Measurements from ENCODE around the gene KMT2B. TPM values are rescaled to one million over a fixed set of nuclear protein-coding genes. Genes with fewer than 3 reads are reported as not detected.

The KMT2B gene
- total and polyA plus RNA-seq, 5 donors = 13.8 to 19.1 (median 16.8) TPM

DNA sequence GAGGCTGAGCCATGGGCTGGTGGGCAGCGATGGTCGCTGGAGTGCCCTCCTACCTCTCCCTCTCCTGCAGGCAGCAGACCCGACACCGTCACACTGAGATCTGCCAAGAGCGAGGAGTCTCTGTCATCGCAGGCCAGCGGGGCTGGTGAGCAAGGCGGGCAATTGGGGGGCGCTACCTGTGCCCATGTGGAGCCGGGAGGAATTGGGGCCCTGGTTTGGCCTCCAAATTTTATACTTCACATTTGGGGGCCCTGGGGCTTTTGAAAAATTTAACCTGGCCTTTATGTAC, 67.5 kb downstream of the KMT2B start:
- no peak overlapping the region for H3K27ac ChIP-seq (ENCODE audit: low read length)
- ATAC-seq (no peak), DNase-seq (no peak)
- 89% methylated on average over 10 of the region's 10 CpGs for WGBS
- H3K9me3 ChIP-seq (ENCODE audit: control insufficient read depth, low read length) = no peaks in the 10 kb centered on the region
- no peaks in the 10 kb centered on the region for H3K4me1 ChIP-seq (ENCODE audit: control insufficient read depth, insufficient read depth, low read length)
- no peak overlapping the region for H3K4me3 ChIP-seq (ENCODE audit: low read length)
- H3K27me3 ChIP-seq (ENCODE audit: control insufficient read depth, insufficient read depth) = no peaks in the 10 kb centered on the region
- intact Hi-C loops (cut with DNase I) = no loop called here

DNA sequence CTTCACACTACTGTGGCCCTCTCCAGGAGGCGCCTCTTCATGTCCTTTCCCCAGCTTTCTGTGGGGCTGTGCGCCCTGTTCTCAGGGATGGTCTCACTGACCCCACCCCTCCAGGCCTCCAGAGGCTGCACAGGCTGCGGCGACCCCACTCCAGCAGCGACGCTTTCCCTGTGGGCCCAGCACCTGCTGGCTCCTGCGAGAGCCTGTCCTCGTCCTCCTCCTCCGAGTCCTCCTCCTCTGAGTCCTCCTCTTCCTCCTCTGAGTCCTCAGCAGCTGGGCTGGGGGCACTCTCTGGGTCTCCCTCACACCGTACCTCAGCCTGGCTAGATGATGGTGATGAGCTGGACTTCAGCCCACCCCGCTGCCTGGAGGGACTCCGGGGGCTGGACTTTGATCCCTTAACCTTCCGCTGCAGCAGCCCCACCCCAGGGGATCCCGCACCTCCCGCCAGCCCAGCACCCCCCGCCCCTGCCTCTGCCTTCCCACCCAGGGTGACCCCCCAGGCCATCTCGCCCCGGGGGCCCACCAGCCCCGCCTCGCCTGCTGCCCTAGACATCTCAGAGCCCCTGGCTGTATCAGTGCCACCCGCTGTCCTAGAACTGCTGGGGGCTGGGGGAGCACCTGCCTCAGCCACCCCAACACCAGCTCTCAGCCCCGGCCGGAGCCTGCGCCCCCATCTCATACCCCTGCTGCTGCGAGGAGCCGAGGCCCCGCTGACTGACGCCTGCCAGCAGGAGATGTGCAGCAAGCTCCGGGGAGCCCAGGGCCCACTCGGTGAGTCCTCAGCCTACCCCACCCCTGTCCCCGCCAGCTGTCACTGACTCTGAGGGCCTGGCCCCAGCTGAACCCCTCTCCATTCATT, 68.7 kb downstream of the KMT2B start:
- no peaks in the 10 kb centered on the region for H3K27me3 ChIP-seq (ENCODE audit: control insufficient read depth, insufficient read depth)

DNA sequence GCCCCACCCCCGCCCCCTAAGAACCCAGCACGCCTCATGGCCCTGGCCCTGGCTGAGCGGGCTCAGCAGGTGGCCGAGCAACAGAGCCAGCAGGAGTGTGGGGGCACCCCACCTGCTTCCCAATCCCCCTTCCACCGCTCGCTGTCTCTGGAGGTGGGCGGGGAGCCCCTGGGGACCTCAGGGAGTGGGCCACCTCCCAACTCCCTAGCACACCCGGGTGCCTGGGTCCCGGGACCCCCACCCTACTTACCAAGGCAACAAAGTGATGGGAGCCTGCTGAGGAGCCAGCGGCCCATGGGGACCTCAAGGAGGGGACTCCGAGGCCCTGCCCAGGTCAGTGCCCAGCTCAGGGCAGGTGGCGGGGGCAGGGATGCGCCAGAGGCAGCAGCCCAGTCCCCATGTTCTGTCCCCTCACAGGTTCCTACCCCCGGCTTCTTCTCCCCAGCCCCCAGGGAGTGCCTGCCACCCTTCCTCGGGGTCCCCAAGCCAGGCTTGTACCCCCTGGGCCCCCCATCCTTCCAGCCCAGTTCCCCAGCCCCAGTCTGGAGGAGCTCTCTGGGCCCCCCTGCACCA, 69.5 kb downstream of the KMT2B start:
- WGBS = 96% methylated on average over 15 of the region's 15 CpGs
- no peaks in the 10 kb centered on the region for H3K4me1 ChIP-seq (ENCODE audit: control insufficient read depth, insufficient read depth, low read length)
- H3K27ac ChIP-seq (ENCODE audit: low read length) = no peak overlapping the region
- H3K27me3 ChIP-seq (ENCODE audit: control insufficient read depth, insufficient read depth) = no peaks in the 10 kb centered on the region
- no peak overlapping the region for H3K4me3 ChIP-seq (ENCODE audit: low read length)
- H3K9me3 ChIP-seq (ENCODE audit: control insufficient read depth, low read length) = no peaks in the 10 kb centered on the region
- DNase-seq = no peak
- intact Hi-C loops (cut with DNase I) = no loop called here
- no peak for ATAC-seq

More for the DNA sequence above, 68.7 kb downstream of the KMT2B start:
- H3K9me3 ChIP-seq (ENCODE audit: control insufficient read depth, low read length) = no peaks in the 10 kb centered on the region
- no peak overlapping the region for H3K27ac ChIP-seq (ENCODE audit: low read length)
- WGBS = 90% methylated on average over 31 of the region's 31 CpGs
- intact Hi-C loops (cut with DNase I) = no loop called here
- H3K4me3 ChIP-seq (ENCODE audit: low read length) = no peak overlapping the region
- no peaks in the 10 kb centered on the region for H3K4me1 ChIP-seq (ENCODE audit: control insufficient read depth, insufficient read depth, low read length)
- no peak for ATAC-seq
- DNase-seq = no peak

Other genes with a start within 250 kb of the KMT2B start
- gene KRTDAP, start 227.5 kb upstream of the KMT2B start, total RNA-seq = not detected
- gene KRTDAP, start 227.5 kb upstream of the KMT2B start, polyA plus RNA-seq = 0.29 TPM
- 10 to 100 TPM in 3 of 4 donors, 1 to 10 TPM in 1; 9.1 to 23.4 (median 15.7) TPM for gene DMKN, start 204.4 kb upstream of the KMT2B start, total RNA-seq
- gene DMKN, start 204.4 kb upstream of the KMT2B start, polyA plus RNA-seq = 22.8 TPM
- gene SBSN, start 189.7 kb upstream of the KMT2B start, total RNA-seq = not detected
- gene SBSN, start 189.7 kb upstream of the KMT2B start, polyA plus RNA-seq = not detected
- gene GAPDHS, start 184.5 kb upstream of the KMT2B start, total RNA-seq = not detected
- not detected for gene GAPDHS, start 184.5 kb upstream of the KMT2B start, polyA plus RNA-seq
- 10 to 100 TPM; 77.3 to 94.8 (median 85.0) TPM for gene TMEM147, start 172.4 kb upstream of the KMT2B start, total RNA-seq
- gene TMEM147, start 172.4 kb upstream of the KMT2B start, polyA plus RNA-seq = 140 TPM
- gene ATP4A, start 154.3 kb upstream of the KMT2B start, total RNA-seq = not detected
- not detected for gene ATP4A, start 154.3 kb upstream of the KMT2B start, polyA plus RNA-seq
- not detected for gene PMIS2, start 131.8 kb upstream of the KMT2B start, total RNA-seq
- gene PMIS2, start 131.8 kb upstream of the KMT2B start, polyA plus RNA-seq = not detected
- gene HAUS5, start 105.3 kb upstream of the KMT2B start, total RNA-seq = 1 to 10 TPM; 3.1 to 5.6 (median 4.8) TPM
- gene HAUS5, start 105.3 kb upstream of the KMT2B start, polyA plus RNA-seq = 4.5 TPM
- 10 to 100 TPM; 52.0 to 57.9 (median 54.2) TPM for gene RBM42, start 89.0 kb upstream of the KMT2B start, total RNA-seq
- gene RBM42, start 89.0 kb upstream of the KMT2B start, polyA plus RNA-seq = 50.9 TPM
- gene ETV2, start 76.3 kb upstream of the KMT2B start, total RNA-seq = 1 to 10 TPM in 1 of 4 donors, under 1 TPM in 2, not detected in 1; 0.41 to 1.0 (median 0.59) TPM
- gene ETV2, start 76.3 kb upstream of the KMT2B start, polyA plus RNA-seq = 0.77 TPM
- 1,000 to 10,000 TPM in 3 of 4 donors, 100 to 1,000 TPM in 1; 899 to 1,285 (median 1,111) TPM for gene COX6B1, start 69.7 kb upstream of the KMT2B start, total RNA-seq
- gene COX6B1, start 69.7 kb upstream of the KMT2B start, polyA plus RNA-seq = 3,084 TPM
- gene UPK1A, start 51.5 kb upstream of the KMT2B start, total RNA-seq = not detected
- gene UPK1A, start 51.5 kb upstream of the KMT2B start, polyA plus RNA-seq = not detected
- not detected for gene ZBTB32, start 13.4 kb upstream of the KMT2B start, total RNA-seq
- not detected for gene ZBTB32, start 13.4 kb upstream of the KMT2B start, polyA plus RNA-seq
- 1 to 10 TPM; 1.8 to 6.3 (median 4.4) TPM for gene IGFLR1, start 24.4 kb downstream of the KMT2B start, total RNA-seq
- 4.7 TPM for gene IGFLR1, start 24.4 kb downstream of the KMT2B start, polyA plus RNA-seq
- gene U2AF1L4, start 27.4 kb downstream of the KMT2B start, total RNA-seq = 10 to 100 TPM; 19.6 to 31.3 (median 22.8) TPM
- gene U2AF1L4, start 27.4 kb downstream of the KMT2B start, polyA plus RNA-seq = 32.3 TPM
- 10 to 100 TPM; 40.0 to 50.4 (median 43.8) TPM for gene PSENEN, start 27.6 kb downstream of the KMT2B start, total RNA-seq
- gene PSENEN, start 27.6 kb downstream of the KMT2B start, polyA plus RNA-seq = 69.7 TPM
- gene LIN37, start 30.6 kb downstream of the KMT2B start, total RNA-seq = 10 to 100 TPM in 2 of 4 donors, 1 to 10 TPM in 2; 8.2 to 14.6 (median 10.3) TPM
- gene LIN37, start 30.6 kb downstream of the KMT2B start, polyA plus RNA-seq = 17.9 TPM
- 100 to 1,000 TPM; 107 to 207 (median 148) TPM for gene HSPB6, start 39.0 kb downstream of the KMT2B start, total RNA-seq
- 209 TPM for gene HSPB6, start 39.0 kb downstream of the KMT2B start, polyA plus RNA-seq
- gene PROSER3, start 40.2 kb downstream of the KMT2B start, total RNA-seq = 10 to 100 TPM in 1 of 4 donors, 1 to 10 TPM in 3; 5.6 to 10.3 (median 7.4) TPM
- gene PROSER3, start 40.2 kb downstream of the KMT2B start, polyA plus RNA-seq = 6.4 TPM
- 10 to 100 TPM in 1 of 4 donors, 1 to 10 TPM in 3; 1.5 to 11.8 (median 4.9) TPM for gene ARHGAP33, start 57.6 kb downstream of the KMT2B start, total RNA-seq
- gene ARHGAP33, start 57.6 kb downstream of the KMT2B start, polyA plus RNA-seq = 4.3 TPM
- gene PRODH2, start 94.8 kb downstream of the KMT2B start, total RNA-seq = not detected
- gene PRODH2, start 94.8 kb downstream of the KMT2B start, polyA plus RNA-seq = not detected
- not detected for gene NPHS1, start 134.5 kb downstream of the KMT2B start, total RNA-seq
- not detected for gene NPHS1, start 134.5 kb downstream of the KMT2B start, polyA plus RNA-seq
- gene KIRREL2, start 138.9 kb downstream of the KMT2B start, total RNA-seq = not detected
- not detected for gene KIRREL2, start 138.9 kb downstream of the KMT2B start, polyA plus RNA-seq
- gene APLP1, start 150.6 kb downstream of the KMT2B start, total RNA-seq = 10 to 100 TPM; 18.0 to 26.3 (median 21.0) TPM
- 33.2 TPM for gene APLP1, start 150.6 kb downstream of the KMT2B start, polyA plus RNA-seq
- 10 to 100 TPM in 1 of 4 donors, 1 to 10 TPM in 3; 4.4 to 10.7 (median 6.3) TPM for gene NFKBID, start 182.5 kb downstream of the KMT2B start, total RNA-seq
- gene NFKBID, start 182.5 kb downstream of the KMT2B start, polyA plus RNA-seq = 6.4 TPM
- gene HCST, start 184.5 kb downstream of the KMT2B start, total RNA-seq = 1 to 10 TPM; 2.3 to 4.4 (median 2.7) TPM
- 2.6 TPM for gene HCST, start 184.5 kb downstream of the KMT2B start, polyA plus RNA-seq
- gene TYROBP, start 190.3 kb downstream of the KMT2B start, total RNA-seq = 10 to 100 TPM; 37.2 to 52.6 (median 43.3) TPM
- gene TYROBP, start 190.3 kb downstream of the KMT2B start, polyA plus RNA-seq = 36.7 TPM
- gene LRFN3, start 218.4 kb downstream of the KMT2B start, total RNA-seq = 10 to 100 TPM in 1 of 4 donors, 1 to 10 TPM in 3; 8.2 to 10.8 (median 9.0) TPM
- gene LRFN3, start 218.4 kb downstream of the KMT2B start, polyA plus RNA-seq = 8.4 TPM